Hematopoietic multipotent progenitor cell treated with erythropoietin and hydrocortisone succinate and interleukin-3 and kit ligand, for 4 days (in vitro differentiated cells): Measurements from ENCODE around the gene LRP1B.

Experiments
- DNase-seq: peaks from one replicate; pipeline ENCODE4 v3.0.0-alpha.2; 2015

Gene LRP1B

DNA sequence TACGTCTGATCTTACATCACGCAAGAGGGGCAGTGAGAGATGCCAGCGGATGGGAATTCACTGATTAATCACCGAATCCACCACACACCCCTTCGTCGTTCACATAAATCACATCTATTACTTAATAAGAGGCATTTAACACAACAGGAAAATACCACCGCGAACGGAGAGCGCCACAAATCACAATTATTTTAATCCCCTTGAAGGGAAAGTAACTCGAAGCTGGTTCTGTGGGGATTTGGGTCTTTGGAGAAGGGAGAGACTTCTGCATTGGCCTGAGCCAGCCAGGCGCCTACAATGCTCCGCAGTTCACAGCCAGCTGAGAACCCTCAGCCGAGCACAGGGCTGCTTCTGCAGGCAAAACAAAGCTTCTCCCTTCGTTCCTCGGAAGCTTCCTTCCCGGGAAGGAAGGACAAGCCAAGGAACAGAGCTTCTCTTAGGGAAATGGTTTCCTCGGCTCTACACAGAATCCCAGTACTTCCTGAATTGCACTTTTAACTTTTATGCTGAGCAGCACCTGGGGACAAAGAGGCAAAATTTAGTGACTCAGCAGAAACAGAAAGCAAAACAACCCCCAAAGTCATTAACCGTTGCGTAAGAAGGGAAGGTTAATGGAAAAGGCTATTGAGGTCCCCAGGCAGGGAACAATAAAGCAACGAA lies at the start of gene LRP1B:
Gene LRP1B (minus strand): TSS at position 7 of the 660 bp plus-strand sequence. CDS start 287 bp downstream, outside the sequence.
- DNase-seq: peak; percentile 31

DNA sequence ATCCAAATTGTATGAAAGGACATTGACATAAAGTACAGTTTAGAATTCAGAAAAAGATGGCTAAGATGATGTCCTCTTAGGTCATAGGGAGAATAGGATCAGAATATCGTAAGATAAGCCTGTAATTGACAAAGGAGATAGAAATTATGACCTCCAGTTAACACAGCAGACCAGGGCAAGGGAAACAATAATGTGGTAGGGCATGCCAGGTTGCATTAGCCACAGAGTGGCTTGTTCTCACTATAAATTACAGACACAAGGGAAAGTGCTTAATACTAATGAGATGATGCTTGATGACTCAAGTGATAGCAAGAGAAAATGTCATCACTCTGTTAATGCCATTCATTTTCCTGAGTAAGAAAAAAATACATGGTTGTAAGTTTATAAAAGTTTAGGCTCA lies 48.9 kb upstream of the LRP1B start:
- DNase-seq: no peak

DNA sequence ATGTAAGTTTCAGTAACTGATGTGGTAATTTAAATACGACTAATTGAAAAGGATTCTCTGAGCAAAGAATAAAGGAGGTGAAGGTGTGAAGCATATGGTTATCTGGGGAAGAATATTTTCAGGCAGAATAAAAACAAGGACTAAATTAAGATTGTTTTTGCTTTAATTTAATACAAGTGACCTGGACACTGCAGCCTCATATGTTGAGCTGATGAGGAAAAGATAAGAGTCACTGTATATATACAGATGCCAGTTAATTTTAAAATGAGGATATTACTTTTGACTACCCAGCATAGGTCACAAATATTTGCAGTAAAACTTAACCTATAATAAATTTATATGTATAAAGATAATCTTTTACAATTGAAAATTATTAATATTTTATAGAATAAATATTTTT lies 47.8 kb upstream of the LRP1B start:
- DNase-seq: no peak

DNA sequence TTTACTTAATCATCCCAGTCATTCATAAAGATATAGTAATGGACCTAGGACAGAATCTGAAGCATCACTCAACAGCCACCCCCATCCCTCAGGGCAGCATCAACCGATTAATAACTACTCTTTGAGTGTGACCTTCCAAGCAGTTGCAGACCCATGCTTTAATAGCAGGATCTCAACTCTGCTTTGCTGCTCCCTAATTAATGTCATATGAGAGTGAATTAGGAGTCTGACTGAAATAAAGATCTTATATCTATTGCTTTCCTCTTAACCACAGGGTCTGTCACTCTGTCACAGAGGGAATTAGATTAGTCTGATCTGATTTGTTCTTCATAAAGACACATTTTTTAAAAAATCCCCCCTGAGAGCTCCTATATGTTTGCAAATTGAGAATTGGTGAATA lies 46.1 kb upstream of the LRP1B start:
- no peak for DNase-seq

DNA sequence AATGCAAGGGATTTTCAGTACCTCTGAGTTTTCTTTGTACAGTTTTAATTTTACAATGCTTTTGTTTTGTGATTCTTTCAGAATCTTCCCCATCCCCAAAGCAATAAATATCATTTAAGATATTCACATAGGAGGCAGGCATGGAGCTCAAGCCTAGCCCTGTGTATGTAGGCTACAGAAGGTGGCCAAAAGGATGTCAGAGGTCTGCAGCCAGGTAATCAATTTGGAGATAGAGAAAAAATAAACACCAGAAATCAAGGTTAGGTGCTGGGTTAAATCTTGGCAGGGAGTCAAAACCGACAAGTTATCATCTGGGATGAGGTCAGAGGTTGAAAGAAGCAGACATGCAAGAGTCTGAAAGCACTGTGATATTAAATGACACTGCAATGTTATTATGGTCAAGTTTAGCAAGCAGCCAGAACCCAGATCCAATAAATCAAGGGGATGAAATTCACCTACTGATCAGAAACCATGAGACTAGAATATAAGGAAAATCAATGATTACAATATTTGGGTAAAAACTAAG lies 45.1 kb upstream of the LRP1B start:
- DNase-seq: no peak

DNA sequence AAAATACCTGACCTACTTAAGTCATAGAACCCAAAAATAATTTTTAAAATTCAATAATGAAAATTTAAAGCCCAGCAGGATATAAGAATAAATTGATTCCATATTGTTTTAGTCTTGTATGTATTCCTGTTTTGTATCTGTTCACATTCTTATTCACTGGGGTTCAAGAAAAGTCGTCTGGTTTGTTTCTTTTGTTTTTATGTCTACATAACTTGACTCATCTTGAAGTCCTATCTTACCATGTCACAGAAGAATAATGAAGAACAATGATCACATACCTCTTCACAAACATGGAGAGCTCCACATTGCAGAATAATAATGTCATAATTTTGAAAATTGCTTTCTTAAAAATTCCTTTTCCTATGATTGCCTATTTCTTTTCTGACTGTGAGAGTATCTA lies 43.4 kb upstream of the LRP1B start:
- no peak for DNase-seq

DNA sequence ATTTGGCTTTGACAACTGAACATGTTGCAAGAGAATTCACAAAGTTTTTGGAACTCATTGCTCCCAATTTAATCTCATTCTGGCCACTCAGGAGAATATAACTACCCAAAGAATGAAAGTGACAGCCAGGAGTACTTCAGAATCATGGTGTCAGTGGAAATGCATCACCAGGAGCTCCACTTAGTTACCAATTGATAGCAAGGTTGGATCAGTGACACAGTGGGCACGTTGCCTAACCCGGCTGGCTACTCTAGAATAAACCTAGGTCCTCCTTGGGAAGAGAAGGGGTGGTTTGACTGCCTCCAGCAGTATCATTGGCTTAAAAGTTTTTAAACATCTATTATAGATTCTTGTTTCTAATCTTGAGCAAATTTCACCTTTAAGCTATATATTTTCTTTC lies 40.0 kb upstream of the LRP1B start:
- no peak for DNase-seq

DNA sequence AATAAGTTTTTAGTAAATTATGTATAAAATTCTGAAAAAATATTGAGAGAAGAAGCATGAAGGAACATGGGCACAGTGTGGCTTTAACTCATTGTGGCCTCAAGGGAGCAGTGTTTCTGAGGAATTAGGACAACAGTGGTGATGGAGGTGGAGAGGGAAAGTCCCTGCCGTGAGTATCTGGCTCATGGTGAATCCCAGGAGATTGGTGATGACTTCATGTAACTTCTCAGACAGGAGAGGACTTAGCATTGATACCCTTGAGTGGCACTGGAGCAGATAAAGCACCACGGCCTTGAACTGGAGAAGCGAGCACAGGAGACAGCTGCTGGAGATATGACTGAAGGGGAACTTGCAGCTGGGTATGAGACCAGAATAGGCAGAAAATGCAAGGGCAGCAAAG lies 35.0 kb upstream of the LRP1B start:
- DNase-seq: peak; percentile 57

DNA sequence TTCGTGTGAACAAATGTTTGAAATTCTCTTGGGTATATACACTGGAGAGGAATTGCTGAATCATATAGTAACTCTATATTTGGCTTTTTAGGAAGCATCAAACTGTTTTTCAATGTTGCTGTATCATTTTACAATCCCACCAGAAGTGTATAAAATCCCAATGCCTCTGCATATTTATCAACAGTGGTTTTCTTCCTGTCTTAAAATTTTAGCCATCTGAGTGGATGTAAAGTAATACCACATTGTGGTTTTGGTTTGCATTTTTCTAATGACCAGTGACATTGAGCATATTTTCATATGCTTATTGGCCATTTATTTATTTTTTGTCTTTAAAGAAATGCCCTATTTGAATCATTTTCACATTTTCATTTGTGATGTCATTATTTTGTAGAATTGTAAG lies 22.8 kb upstream of the LRP1B start:
- no peak for DNase-seq

DNA sequence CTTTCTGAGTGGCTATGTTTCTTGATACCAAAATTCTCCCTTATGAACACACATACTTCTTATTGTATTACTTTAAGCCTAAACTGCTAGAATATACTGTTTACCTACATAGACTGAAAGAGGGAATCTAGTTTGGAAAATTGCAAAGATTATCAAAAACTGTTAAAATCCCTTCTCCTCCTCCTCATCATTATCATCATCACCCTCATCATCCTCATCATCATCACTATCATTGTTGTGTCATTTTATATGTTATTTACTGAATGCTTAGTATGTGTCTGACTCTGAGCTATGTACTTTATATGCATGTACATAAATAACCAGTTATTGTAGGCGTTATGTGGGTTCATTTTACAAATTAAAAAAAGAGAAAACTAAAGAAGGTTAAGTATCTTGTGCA lies 19.6 kb upstream of the LRP1B start:
- no peak for DNase-seq

DNA sequence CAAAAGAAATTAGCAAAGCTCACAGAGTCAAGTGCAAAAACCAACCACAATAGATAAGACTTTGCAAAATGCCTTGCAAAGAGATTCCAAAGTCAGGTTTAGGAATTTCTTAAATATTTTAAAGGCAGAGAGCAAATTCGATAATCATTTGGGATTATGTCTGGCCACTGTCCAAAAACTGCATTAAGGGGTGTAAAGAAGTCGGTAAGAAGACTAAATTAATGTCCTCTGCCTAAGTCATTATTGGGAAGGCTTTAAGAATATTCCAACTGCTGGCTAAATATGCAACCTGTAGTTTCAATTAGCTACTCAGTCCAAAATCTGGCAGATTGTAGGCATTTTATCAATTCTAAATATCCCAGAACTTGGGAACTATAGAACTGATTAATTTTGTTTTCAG lies 13.7 kb upstream of the LRP1B start:
- no peak for DNase-seq

DNA sequence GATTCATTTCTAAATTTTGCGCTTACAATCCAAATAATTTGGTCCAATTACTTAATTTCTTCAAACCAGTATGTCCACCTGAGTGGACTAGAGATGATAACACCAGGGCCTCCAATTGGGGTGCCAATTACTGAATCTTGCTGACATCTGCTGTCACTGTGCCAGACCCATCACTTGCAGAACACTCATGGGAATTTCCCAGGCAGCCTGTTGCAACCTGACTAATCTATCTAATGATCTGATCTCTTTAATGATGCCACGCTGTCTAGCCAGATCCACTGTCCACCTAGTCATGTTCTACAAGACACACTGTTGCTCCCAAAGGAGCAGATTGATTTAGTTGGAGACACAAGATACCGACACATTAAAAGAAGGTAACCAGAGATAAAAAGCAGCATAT lies 11.8 kb upstream of the LRP1B start:
- DNase-seq: no peak

DNA sequence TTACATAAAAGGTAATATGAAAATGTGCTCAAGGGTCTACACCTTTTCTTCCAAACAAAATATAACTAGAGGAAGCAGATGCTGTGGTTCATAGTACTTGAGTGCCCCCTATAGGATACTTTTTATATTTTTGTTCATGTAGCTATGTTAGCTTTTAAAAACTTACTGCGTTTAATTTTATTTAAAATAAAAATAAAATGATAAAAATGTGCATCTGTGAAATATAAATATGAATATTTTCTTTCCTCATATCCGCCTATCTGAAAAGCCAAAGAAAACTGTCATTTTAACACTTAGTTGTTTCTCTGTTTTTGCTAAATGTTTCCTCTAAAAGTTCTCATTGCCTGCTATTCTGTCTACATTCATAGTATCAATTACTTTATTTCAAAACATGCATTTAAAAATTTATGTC lies 9.6 kb upstream of the LRP1B start:
- peak; percentile 65 for DNase-seq

DNA sequence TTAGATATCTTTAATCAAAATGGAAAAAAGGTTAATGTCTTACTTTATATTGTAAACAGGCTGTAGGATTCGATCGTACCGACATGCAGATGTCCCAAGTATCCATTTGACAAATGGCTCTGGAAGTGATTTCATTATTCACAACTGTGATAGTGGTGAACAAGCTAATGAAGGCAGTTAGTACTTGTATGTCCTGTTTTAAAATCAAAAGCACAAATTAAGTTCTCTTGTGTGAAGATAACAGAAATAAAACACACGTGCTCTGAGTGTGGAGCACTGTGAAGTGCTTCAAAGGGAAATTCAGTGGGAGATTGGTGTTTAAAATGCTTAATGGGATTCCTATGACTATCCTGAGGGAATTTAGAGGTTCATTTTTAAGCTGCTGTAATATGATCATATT lies 8.6 kb upstream of the LRP1B start:
- no peak for DNase-seq

DNA sequence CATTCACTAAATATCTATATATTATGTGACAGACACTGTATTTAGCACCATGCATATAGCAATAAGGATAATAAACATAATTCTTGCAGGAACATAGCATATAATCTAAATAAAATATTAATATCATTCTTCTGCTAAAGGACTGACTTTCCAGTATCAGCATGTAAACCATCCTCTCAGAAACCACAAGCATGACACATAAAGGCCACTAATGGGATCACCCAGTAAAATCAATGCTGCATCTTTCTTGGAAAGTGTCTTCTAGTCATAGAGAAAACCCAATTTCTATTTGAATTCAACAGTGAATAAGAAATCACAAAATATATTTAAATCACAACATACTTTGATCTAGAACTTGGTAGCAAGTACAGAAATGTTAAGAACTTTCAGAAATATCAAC lies 5.8 kb upstream of the LRP1B start:
- no peak for DNase-seq

DNA sequence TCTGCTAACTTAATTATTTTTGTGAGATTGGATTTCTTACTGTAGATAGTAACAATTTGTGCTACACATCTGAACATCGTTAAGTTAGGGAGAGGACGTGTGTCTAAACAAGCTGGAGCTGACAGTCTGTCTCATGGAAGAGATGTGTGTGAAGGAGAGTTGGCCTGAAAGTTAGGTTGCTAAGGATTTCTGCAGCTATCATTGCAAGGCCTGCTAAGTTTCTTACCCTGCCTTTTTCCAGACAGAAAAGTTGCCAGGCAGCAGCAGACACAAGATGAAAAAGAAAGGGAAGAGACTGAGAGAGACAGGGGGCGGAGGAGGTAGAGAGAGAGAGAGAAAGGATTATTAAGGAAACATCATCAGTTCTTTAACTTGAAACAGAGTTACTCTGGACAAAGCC lies 4.1 kb upstream of the LRP1B start:
- DNase-seq: no peak

DNA sequence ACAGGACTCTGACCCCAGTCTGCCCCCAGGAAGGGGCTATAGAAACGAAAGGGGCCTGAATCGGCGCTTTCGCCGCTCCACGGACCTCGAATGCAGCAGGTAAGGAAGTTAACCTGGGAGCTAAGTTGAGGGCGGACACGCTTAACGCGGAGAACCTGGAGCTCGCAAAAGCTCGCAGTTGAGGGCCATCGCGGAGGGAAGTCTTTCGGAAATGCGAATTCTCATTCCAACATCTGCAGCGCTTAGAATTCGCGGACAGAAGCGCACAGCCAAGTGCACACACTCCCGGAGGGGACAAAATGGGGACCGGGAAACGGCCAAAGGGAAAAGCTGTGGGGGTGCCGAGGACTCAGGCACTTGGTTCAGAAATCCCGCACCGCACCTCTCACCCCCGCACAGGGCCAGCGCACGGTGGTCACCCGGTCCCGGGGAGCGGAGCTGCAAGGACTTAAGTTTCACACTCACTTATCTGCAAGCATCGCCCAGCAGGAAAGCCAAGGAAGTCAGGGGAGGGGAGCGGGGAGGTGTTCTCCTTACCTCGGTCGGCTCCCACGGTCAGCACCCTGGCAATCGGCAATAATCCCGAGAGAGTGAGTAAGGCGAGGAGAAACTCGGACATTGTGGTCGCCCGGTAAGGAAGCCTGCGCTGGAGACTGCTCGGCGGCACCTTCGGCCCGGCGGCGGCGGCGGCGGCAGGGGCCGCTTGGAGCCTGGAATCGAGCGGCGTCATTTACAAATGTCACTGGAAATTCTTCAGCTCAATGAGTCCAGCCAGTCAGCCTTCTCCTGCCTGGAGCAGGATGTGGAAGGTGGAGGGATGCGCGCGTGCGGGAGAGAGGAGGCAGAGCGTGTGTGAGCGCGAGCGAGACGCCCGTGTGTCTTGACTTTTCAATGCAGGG lies 456 bp downstream of the LRP1B start:
- DNase-seq: peak; percentile 52

DNA sequence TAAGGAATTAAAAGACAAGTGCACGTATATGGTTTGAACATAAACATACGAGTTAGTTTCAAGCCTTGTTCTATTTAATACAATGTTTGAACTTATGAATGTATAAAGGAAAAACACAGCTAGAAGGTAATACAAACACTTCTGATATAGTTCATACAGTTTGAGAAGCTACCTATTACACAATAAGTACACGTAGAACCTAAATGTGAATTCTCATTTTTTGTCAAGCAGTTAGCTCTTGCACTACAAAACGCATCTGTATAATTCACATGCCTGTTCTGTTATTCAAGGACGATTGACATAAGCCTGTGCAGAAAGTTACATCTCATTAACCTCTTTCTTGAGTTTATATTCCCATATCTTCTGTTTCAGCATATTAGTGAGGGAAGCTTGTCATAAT lies 2.7 kb downstream of the LRP1B start:
- no peak for DNase-seq

DNA sequence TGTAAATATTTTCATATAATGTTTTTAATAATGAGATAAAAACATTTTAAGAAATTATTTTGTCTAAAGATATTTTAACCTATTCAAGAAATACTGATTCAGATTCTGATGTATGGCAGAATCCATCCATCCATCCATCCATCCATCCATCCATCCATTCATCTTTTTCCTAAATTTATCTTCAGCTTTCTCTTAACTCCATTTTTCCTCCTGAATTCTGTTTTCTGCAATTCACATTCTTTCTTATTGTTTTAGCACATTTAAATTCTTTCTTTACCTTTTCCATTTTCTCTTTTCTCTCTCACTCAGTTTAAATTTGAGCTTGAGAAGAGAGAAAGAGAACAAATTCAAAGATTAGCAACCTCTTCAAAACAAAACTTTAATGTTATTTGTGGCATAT lies 3.6 kb downstream of the LRP1B start:
- DNase-seq: no peak

DNA sequence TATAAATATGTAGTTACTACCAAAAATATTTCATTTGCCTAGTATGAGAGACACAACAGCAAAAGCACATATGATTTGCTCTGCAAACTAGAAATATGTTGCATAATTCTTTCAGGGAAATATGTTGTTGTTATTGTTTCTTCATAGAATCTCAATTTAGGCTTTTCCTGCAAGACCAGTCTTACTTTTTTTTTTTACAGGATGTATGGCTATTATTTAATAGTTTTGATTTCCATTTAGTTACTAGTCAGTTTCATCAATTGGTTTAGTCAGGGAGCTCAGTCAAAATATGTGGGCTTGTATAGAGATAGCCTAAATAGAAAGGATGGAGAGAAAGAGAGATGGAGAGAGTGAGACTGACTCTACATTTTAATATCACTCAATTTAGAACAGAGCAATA lies 6.1 kb downstream of the LRP1B start:
- no peak for DNase-seq

DNA sequence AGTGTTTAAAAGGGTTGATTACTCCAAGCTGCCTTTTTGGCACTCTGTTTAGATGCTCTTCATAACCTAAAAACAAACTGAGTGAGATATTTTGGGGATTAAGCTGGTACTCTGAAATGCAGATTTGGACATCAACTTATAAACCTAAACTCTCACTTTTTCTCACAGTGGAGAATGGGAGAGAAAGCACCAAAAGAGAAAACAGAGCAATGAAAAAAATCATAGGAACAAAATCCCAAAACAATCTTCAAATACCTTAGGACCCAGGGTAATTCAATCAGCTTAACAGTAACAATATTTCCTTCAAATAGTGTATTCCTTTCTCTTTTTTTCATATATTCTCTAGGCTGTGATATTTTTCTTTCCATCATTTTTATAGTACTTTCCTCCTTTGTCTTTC lies 11.5 kb downstream of the LRP1B start:
- no peak for DNase-seq

DNA sequence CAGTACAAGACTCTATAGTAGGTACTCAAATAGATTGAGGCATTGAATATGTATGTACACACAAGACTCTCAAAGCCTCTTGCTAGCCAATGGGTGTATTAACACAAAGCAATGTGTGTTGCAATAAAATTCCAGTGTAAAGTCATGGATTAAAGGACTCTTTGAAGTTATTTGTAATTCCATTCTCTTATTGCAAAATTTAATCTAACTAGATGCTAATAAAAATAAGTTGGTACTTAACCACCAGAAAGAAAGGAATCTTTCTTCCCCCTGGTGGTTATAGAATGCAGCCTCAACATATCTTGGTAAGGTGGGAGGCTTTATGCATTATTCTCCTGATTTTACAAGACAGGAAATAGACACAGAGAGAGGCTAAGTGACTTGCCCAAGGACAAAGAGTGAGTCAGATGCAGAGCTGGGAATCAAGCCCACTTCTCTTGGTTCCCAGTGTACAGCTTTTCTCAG lies 18.0 kb downstream of the LRP1B start:
- no peak for DNase-seq

DNA sequence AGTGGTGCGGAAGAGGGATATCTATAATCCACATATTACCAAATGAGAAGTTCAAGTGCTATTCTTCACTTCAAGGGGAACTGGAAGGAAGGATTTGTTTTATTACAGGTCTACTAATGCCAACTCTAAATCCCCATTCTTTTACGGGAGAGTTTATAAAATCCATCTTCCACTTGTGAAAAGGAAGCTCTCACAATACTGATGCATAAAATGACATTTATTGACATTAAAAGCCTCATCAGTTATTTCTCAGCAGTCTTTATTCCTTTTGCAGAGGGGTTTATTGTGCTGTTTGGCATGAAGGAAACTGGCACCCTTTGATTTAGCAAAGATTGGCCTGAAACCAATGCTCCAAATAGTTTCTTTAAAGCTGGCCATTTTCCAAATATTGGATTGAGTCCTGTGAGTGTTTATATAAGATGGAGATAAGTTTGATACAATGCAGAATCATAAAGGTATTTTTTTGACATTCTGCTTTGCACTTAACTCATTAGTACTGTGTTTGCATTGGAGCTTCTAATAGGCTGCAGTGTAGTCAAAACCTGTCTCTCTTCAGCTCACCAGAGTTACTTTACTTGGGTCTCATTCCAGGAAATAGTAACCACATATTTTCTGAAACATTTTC lies 26.6 kb downstream of the LRP1B start:
- DNase-seq: no peak

DNA sequence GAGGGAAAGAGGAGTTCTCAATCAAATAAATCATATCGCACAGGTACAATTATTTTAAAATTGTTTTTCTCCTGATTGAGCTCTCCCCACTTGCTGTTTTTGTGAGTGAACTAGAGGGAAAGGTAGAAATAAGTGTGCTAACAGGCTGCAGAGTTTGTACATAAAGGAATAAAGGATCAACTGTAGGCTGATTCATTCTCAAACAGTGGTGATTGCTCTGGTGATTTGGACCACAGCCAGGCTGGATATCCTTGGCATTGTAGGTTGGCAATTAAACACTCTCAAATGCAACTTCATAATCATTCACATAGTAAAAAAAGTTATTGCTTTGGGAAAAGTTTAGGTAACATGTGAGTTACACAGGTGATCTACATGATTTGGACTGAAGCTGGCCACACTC lies 29.8 kb downstream of the LRP1B start:
- DNase-seq: no peak
